Measurements from ENCODE around the gene NDOR1. TPM values are rescaled to one million over a fixed set of nuclear protein-coding genes. Genes with fewer than 3 reads are reported as not detected.

NDOR1 gene
- total and polyA plus RNA-seq, 2 donors (not counting 3 experiments of a cell fraction or from before 2014, with no cell fraction given), result 13.5 to 26.7 TPM

GRCh38 chr9:137194388-137194787, 11.1 kb upstream of the NDOR1 start:
- Histone ChIP-seq H3K27ac (ENCODE audit: insufficient read depth, low read depth, low read length) (no peak overlapping the region), H3K79me2 (ENCODE audit: control insufficient read depth, insufficient read depth, low read length) (peaks cover 11% of the 10 kb centered on the region), H3K27me3 (ENCODE audit: control insufficient read depth in 2 of 2, insufficient read depth in 2 of 2, low read length in 2 of 2) (no peaks in the 10 kb centered on the region), H3K9me1 (replicated peaks; ENCODE audit: control insufficient read depth, extremely low read depth, insufficient read depth, low read length) (no peaks in the 10 kb centered on the region), H3K9ac (replicated peaks; ENCODE audit: extremely low read depth, insufficient read depth, low read length) (no peak overlapping the region), H3K36me3 (ENCODE audit: control insufficient read depth in 2 of 2, extremely low read depth in 1 of 2, insufficient read depth in 2 of 2, low read length in 2 of 2) (peaks cover 0 to 14% of the 10 kb centered on the region in 2 experiments), H3K4me1 (ENCODE audit: control insufficient read depth, extremely low read depth, insufficient read depth, low read length) (peaks cover 8% of the 10 kb centered on the region), H3K4me3 (replicated peaks in 1 of 3; ENCODE audit: insufficient read depth in 1 of 3, low read depth in 1 of 3, low read length in 3 of 3) (no peak overlapping the region), H4K20me1 (replicated peaks; ENCODE audit: control insufficient read depth, extremely low read depth, insufficient read depth, low read length) (no peaks in the 10 kb centered on the region), H3K4me2 (ENCODE audit: insufficient read depth, low read length) (no peak overlapping the region), H3K9me3 (replicated peaks; ENCODE audit: control insufficient read depth, insufficient read depth, low read length) (no peaks in the 10 kb centered on the region), H2AFZ (ENCODE audit: low read depth, low read length) (no peak overlapping the region)
- dilution Hi-C loops (cut with MboI; ENCODE audit: extremely low pct_ligation_motif_present, low sequenced_read_pairs), result no loop called here
- DNase-seq (ENCODE audit: low read depth, low spot score) (no peak), FAIRE-seq (no peak)
- ChIA-PET POLR2A (no interaction called here), CTCF (interaction anchor here (1.4 to 2.0 kb wide), 2 partner anchors 33 to 42 kb away, joined by 3 to 6 read pairs; partner anchors contain the start of gene RNF224)
- intact Hi-C loops (cut with micrococcal nuclease), result no loop called here
- no TSS peak for BruUV-seq (replicated peaks)
- TF ChIP-seq FOS (IDR thresholded peaks at IDR 0.05; ENCODE audit: borderline replicate concordance, insufficient read depth, low read length) (no peak), POLR2AphosphoS5 (IDR thresholded peaks at IDR 0.05; ENCODE audit: insufficient read depth, low read depth, low read length) (no peak), CTCF (IDR thresholded peaks at IDR 0.05; ENCODE audit: extremely low read depth in 1 of 2, insufficient read depth in 1 of 2, low read depth in 1 of 2, low read length in 2 of 2) (no peak), MYC (IDR thresholded peaks at IDR 0.05; ENCODE audit: low read depth, low read length) (no peak)

DNA sequence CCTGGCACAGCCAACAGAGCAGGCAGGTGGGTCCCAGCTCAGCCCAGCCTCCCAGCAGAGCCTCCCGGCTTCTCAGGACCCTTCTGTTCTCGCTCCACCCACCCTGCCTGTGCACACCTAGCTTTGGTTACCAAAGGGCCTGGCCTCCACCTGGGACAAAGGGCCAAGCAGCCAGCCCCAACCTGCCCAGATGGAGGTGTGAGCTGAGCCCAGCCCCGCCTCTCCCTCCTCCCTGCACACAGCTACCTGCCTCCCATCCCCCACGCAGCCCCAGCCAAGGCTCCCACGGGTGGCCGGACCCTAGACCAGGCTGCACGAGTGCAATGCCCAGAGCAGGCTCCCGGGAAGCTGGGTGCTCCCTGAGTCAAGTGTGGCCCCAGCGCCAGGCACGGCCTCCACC, 10.6 kb upstream of the NDOR1 start:
- dilution Hi-C loops (cut with MboI; ENCODE audit: extremely low pct_ligation_motif_present, low sequenced_read_pairs) (no loop called here), intact Hi-C loops (cut with micrococcal nuclease) (no loop called here)
- Histone ChIP-seq H3K27me3 (ENCODE audit: control insufficient read depth in 2 of 2, insufficient read depth in 2 of 2, low read length in 2 of 2) (no peaks in the 10 kb centered on the region), H3K9me1 (replicated peaks; ENCODE audit: control insufficient read depth, extremely low read depth, insufficient read depth, low read length) (no peaks in the 10 kb centered on the region), H3K4me2 (ENCODE audit: insufficient read depth, low read length) (no peak overlapping the region), H4K20me1 (replicated peaks; ENCODE audit: control insufficient read depth, extremely low read depth, insufficient read depth, low read length) (no peaks in the 10 kb centered on the region), H3K36me3 (ENCODE audit: control insufficient read depth in 2 of 2, extremely low read depth in 1 of 2, insufficient read depth in 2 of 2, low read length in 2 of 2) (peaks cover 0 to 13% of the 10 kb centered on the region in 2 experiments), H2AFZ (ENCODE audit: low read depth, low read length) (no peak overlapping the region), H3K27ac (ENCODE audit: insufficient read depth, low read depth, low read length) (no peak overlapping the region), H3K9ac (replicated peaks; ENCODE audit: extremely low read depth, insufficient read depth, low read length) (no peak overlapping the region), H3K79me2 (ENCODE audit: control insufficient read depth, insufficient read depth, low read length) (peaks cover 6% of the 10 kb centered on the region), H3K4me3 (replicated peaks in 1 of 3; ENCODE audit: insufficient read depth in 1 of 3, low read depth in 1 of 3, low read length in 3 of 3) (no peak overlapping the region), H3K4me1 (ENCODE audit: control insufficient read depth, extremely low read depth, insufficient read depth, low read length) (peaks cover 5% of the 10 kb centered on the region), H3K9me3 (replicated peaks; ENCODE audit: control insufficient read depth, insufficient read depth, low read length) (no peaks in the 10 kb centered on the region)
- TF ChIP-seq POLR2A (IDR thresholded peaks at IDR 0.05; ENCODE audit: low read depth, low read length) (no peak), JUN (IDR thresholded peaks at IDR 0.05; ENCODE audit: borderline replicate concordance, insufficient read depth, insufficient read length, low read depth) (no peak), EZH2 (IDR thresholded peaks at IDR 0.05; ENCODE audit: borderline replicate concordance, low read depth, low read length, severe bottlenecking) (no peak)
- ChIA-PET POLR2A (no interaction called here), CTCF (interaction anchor here (1.4 to 2.0 kb wide), 2 partner anchors 33 to 42 kb away, joined by 3 to 6 read pairs; partner anchors contain the start of gene RNF224)
- DNase-seq (ENCODE audit: low read depth, low spot score), result no peak
- no TSS peak for BruUV-seq (replicated peaks)
- FAIRE-seq, result no peak

Data from endothelial cell of umbilical vein (primary cell).